SJSA1 (cell line): ENCODE data around the gene CLRN2. TPM values are rescaled to one million over a fixed set of nuclear protein-coding genes. Genes with fewer than 3 reads are reported as not detected.
A peak's percentile ranks its signal among the peaks of the same experiment; 100 is the strongest.

Source experiments
- DNase-seq, 2 experiments: peaks; one replicate each; pipeline ENCODE4 v3.0.0-alpha.2; 2015 to 2020; ENCODE audit warnings: low spot score in 2 of 2, low read depth in 1 of 2
- H3K27ac ChIP-seq: fragments of 250-450 bp; sonication (Bioruptor Pico); 2 replicates; pipeline ENCODE4 v1.5.1; 2020; ENCODE audit warnings: mild to moderate bottlenecking, moderate library complexity
- H3K27me3 ChIP-seq: fragments of 250-450 bp; sonication (Bioruptor Pico); replicated peaks from 2 replicates; pipeline ENCODE4 v1.5.1; 2020; ENCODE audit warnings: mild to moderate bottlenecking, moderate library complexity
- H3K36me3 ChIP-seq: fragments of 250-450 bp; sonication (Bioruptor Pico); 2 replicates; pipeline ENCODE4 v1.5.1; 2020; ENCODE audit warnings: mild to moderate bottlenecking
- H3K4me1 ChIP-seq: fragments of 250-450 bp; sonication (Bioruptor Pico); replicated peaks from 2 replicates; pipeline ENCODE4 v1.6.1; 2021; ENCODE audit warnings: mild to moderate bottlenecking
- H3K4me3 ChIP-seq: fragments of 250-450 bp; sonication (Bioruptor Pico); 2 replicates; pipeline ENCODE4 v1.5.1; 2020; ENCODE audit warnings: mild to moderate bottlenecking
- H3K9me3 ChIP-seq: fragments of 250-450 bp; sonication (Bioruptor Pico); replicated peaks from 2 replicates; pipeline ENCODE4 v1.5.1; 2020; ENCODE audit warnings: mild to moderate bottlenecking
- total RNA-seq: library from RNA; depleted of rRNA; stranded (reverse); fragments of >200 nt; shearing (Covaris generic); gene quantifications from 2 replicates; pipeline ENCODE4 v1.2.3, GENCODE V29; 2014; rRNA removed

The CLRN2 gene, protein sequence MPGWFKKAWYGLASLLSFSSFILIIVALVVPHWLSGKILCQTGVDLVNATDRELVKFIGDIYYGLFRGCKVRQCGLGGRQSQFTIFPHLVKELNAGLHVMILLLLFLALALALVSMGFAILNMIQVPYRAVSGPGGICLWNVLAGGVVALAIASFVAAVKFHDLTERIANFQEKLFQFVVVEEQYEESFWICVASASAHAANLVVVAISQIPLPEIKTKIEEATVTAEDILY
- not detected in 2 replicates for total RNA-seq

DNA sequence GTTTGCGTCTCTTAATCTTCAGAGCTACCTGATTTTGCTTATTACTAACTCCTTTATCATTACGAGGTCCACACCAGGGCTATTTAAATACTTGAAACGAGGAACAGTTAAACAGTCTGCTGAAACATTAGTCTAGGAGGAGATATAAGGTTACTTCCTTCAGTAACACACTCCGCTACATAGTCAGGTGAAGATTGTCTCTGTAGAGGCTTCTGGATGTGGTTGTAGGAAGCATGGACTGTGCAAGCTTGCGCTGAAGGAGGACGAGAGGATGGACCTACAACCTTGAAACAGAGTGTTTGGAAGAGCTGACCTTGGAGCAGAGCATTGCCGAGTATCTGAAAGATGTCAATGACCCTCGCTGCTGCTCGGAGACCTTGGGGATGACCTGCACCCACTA is at the start of gene CLRN2:
CLRN2 (plus strand) TSS at position 301 of the 400 bp plus-strand sequence. CDS start 102 bp downstream, outside the sequence.
- Histone ChIP-seq H3K27me3 (no peaks in the 10 kb centered on the region), H3K27ac (no peak within 1 kb of the TSS), H3K9me3 (no peaks in the 10 kb centered on the region), H3K36me3 (no peaks in the 10 kb centered on the region), H3K4me3 (no peak within 1 kb of the TSS), H3K4me1 (0 out of 2 replicates have a peak, but pooled peaks cover 3% of the 10 kb centered on the region)
- no peak for DNase-seq

DNA sequence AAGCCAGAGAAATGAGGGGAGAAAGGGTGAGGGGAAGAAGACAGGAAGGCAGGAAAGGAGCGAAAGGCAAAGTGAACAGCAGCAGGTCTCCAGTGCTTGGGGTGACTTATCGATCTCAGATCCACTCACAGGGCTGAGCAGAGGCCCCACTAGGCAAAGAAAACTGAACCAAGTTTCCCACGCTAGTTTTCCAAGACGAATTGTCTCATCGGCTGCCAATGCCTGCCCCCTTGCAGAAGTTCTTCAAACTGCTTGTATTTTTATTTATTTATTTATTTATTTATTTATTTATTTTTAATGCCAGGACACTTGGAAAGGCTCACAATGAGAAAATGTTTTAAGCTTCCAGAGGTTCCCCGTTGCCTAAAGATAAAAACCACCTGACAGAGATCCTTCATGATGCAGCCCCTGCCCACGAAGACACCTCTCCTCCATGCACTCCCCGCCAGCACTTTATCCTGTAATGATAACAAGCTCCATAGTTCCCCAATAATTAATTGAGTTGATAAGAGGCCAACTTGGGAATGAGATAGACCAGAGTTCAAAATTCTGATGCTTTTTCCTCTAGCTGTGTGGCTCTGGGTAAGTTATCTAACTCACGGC is 46.2 kb upstream of the CLRN2 start:
- Histone ChIP-seq H3K9me3 (no peaks in the 10 kb centered on the region; the same call in 1 of the 2 replicates), H3K4me1 (no peaks in the 10 kb centered on the region), H3K27ac (no peak overlapping the region), H3K27me3 (no peaks in the 10 kb centered on the region), H3K4me3 (no peak overlapping the region), H3K36me3 (no peaks in the 10 kb centered on the region)
- DNase-seq: peak in 1 of 2 experiments; percentile 60

DNA sequence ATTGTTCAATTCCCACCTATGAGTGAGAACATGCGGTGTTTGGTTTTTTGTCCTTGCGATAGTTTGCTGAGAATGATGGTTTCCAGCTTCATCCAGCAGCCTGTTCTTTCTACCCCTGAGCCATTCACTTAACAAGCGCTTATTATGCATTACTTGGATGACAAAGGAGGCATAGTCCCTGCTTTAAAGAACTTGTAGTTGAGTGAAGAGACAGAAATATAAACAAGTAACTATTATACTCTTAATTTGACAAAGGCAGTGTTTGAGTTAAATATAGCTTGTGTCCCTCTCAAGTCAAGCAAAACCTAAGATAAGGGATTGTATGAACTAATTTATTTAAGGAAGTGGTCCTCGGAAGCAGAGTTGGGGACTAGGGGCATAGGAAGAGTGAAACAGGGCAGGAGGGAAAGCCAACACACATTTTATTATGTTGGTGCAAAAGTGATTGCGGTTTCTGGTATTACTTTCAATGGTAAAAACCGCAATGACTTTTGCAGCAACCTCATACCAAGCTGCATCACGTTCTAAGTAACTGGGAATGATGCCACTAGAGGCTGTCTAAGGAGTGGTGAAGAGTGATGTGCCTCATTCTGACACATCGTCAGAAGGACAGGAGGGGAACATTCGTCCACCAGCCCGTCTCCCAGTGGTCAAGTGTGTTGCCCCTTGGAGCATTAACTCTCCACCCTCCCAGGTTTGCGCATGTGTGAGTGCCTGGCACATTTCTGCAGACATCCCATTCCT is 44.9 kb upstream of the CLRN2 start:
- no peak overlapping the region for H3K27ac ChIP-seq
- no peaks in the 10 kb centered on the region for H3K4me1 ChIP-seq
- H3K27me3 ChIP-seq: no peaks in the 10 kb centered on the region
- no peaks in the 10 kb centered on the region; the same call in 1 of the 2 replicates for H3K9me3 ChIP-seq
- H3K4me3 ChIP-seq: no peak overlapping the region
- no peaks in the 10 kb centered on the region for H3K36me3 ChIP-seq
- DNase-seq: no peak

DNA sequence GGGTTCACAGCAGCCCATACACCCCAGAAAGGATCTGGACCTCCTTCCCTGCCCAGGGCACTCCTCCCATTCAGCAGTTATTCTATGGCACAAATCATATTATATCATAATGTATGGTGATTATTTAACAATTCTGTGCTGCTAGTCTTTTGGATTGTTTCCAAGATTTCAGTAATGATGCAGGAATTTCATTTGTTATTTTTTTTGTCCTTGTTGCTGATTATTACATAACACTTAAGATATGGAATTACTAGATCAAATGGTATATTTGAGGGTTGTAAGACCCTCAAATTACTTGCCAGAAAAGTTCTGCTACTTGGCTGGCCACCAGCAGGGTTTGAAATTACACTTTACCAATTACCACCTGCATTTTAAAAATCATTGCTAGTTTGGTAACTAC is 39.5 kb upstream of the CLRN2 start:
- no peak overlapping the region for H3K27ac ChIP-seq
- H3K9me3 ChIP-seq: no peaks in the 10 kb centered on the region; the same call in 1 of the 2 replicates
- no peak overlapping the region for H3K4me3 ChIP-seq
- no peak for DNase-seq
- H3K27me3 ChIP-seq: no peaks in the 10 kb centered on the region
- no peaks in the 10 kb centered on the region for H3K4me1 ChIP-seq
- H3K36me3 ChIP-seq: no peaks in the 10 kb centered on the region

DNA sequence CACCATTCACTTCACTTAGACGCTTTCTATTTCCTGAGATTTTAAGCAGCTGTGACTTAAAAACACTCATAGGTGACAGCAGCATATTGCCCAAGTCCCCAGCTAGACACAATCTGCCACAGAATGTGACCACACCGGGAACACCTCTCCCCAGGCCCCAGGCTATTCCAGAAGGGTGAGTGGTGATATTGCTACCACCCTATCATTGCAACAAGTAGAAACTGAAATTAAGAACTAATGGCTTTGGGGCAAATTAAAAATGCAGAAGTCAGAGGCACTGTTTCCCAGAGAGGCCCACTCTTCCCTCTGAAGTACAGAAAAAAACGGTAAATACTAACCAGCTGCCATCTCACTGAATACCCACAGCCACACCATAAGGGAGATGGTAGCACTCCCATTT is 38.1 kb upstream of the CLRN2 start:
- no peak overlapping the region for H3K27ac ChIP-seq
- H3K27me3 ChIP-seq: no peaks in the 10 kb centered on the region
- no peak for DNase-seq
- no peaks in the 10 kb centered on the region for H3K36me3 ChIP-seq
- H3K9me3 ChIP-seq: no peaks in the 10 kb centered on the region; the same call in 1 of the 2 replicates
- no peaks in the 10 kb centered on the region for H3K4me1 ChIP-seq
- no peak overlapping the region for H3K4me3 ChIP-seq

DNA sequence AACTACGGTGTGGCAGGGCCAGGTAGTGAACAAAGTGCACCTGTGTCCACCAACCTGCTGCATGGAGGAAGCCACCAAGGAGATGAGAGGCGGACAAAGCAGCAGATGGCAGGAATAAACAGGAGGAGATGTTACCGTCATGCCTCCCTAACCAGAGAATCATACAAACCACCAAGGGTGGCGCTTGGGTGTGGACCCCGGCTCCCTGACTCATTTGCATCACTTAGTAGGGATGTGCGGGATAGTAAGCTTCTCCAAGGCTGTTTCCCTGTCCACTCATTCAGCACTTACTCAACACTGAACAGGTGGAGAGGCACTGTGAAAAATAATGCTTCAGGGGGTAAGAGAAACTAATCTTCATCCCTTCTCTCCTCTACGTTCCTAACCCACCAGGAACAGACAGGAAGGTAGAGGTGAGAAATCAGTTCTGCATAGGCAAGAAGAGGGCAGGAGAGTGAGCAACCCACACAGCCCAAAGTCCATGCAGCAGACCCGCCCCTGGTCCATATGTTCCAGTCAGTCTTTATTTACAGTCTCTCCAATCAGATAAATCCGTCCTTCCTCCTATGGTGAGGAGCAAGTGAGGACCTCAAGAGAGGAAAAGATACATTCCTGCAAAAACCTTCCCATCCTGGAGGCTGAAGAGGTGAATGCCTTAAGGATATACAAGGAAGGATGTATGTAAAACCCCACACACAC is 37.0 kb upstream of the CLRN2 start:
- no peak overlapping the region for H3K4me3 ChIP-seq
- H3K27ac ChIP-seq: no peak overlapping the region
- no peaks in the 10 kb centered on the region for H3K4me1 ChIP-seq
- DNase-seq: no peak
- H3K36me3 ChIP-seq: no peaks in the 10 kb centered on the region
- H3K9me3 ChIP-seq: no peaks in the 10 kb centered on the region
- no peaks in the 10 kb centered on the region for H3K27me3 ChIP-seq

DNA sequence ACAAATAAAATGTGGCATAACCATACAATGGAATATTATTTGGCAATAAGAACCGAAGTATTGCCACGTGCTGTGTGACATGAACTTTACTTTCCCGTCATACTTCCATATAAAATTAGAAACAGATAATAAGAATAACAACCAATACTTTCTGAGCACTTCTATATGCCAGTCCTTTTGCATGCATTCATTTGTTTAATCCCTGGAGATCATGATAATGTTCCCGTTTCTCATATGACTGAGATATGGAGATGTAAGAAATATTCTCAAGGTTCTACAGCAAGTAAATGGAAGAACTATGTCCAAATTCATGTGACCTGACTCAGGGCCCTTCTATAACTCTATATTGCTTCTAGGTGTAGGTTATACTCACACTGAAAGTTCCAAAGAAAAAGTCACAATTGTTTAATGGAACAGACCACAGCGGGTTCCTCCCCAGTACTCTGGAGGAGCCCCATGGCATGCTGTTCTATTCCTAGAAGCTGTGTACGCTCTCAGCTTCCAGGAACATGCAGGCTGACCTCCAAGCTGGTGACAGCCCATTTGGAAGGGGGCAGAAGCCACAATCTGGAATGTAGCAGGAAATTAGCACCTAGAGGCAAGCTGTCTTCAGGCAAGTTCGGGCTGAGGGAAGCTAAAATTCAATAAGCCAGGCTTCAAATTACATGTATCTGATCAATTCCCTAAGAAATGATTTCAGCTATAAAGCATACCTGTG is 34.6 kb upstream of the CLRN2 start:
- Histone ChIP-seq H3K4me1 (no peaks in the 10 kb centered on the region), H3K27ac (no peak overlapping the region), H3K36me3 (no peaks in the 10 kb centered on the region), H3K4me3 (no peak overlapping the region), H3K27me3 (no peaks in the 10 kb centered on the region), H3K9me3 (no peaks in the 10 kb centered on the region)
- DNase-seq: no peak

DNA sequence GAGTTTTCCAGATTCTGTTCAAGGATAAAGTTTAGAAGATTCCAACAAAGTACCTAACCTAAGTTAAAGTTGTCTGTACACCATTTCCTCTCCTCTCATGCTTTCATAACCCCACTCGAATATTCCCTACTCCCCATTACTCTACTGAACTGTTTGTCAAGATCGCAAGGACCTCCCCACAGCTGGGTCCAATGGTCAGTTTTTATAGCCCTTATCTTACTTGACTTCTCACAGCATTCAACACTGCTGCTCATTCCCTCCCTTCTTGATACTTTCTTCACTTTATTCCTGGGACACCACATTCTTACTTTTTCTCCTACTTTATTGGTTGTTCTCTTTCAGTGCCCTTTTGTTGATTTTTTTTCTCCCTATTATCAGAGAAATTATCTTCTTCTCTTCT is 34.0 kb upstream of the CLRN2 start:
- Histone ChIP-seq H3K27me3 (no peaks in the 10 kb centered on the region), H3K4me1 (no peaks in the 10 kb centered on the region), H3K27ac (no peak overlapping the region), H3K36me3 (no peaks in the 10 kb centered on the region), H3K9me3 (no peaks in the 10 kb centered on the region), H3K4me3 (no peak overlapping the region)
- no peak for DNase-seq

DNA sequence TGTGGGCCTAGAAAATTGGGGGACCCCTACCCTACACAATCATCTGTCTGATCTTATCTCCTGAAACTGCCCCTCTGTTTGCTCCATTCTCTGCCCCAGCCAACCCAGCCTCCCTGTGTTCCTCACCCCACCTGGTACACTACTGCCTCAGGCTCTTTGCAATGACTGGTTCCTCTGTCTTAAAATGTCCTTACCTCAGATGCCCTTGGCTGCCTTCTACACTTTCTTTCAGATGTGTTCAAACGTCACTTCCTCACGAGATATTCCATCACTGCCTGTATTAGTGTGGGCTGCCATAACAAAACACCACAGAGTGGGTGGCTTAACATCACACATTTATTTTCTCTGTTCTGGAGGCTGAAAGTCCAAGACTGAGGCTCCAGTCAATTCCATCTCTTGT is 32.2 kb upstream of the CLRN2 start:
- Histone ChIP-seq H3K27ac (no peak overlapping the region), H3K9me3 (no peaks in the 10 kb centered on the region), H3K4me1 (no peaks in the 10 kb centered on the region), H3K4me3 (no peak overlapping the region), H3K36me3 (no peaks in the 10 kb centered on the region), H3K27me3 (no peaks in the 10 kb centered on the region)
- no peak for DNase-seq

DNA sequence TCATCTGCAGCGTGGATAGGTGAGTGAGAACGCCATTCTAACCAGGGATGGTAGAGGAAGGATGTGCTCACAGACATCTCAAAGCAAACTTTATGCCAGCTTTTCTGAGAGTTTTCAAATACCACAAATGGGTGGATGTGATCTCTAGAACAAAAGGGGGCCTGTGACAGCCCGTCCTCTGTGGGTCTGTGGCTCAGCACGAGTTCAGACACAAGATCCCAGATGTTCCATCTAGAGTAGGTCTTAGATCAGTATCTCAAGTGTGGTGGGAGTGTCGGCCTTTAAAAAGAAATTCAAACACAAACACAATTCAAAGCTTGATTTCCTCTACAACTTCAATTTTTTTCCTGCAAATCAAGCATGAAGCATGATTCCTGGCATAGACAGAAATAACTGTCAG is 25.8 kb upstream of the CLRN2 start:
- H3K27ac ChIP-seq: no peak overlapping the region
- DNase-seq: no peak
- 0 out of 2 replicates have a peak, but pooled peaks cover 1% of the 10 kb centered on the region for H3K4me1 ChIP-seq
- H3K9me3 ChIP-seq: no peaks in the 10 kb centered on the region
- H3K36me3 ChIP-seq: no peaks in the 10 kb centered on the region
- H3K27me3 ChIP-seq: no peaks in the 10 kb centered on the region
- no peak overlapping the region for H3K4me3 ChIP-seq

DNA sequence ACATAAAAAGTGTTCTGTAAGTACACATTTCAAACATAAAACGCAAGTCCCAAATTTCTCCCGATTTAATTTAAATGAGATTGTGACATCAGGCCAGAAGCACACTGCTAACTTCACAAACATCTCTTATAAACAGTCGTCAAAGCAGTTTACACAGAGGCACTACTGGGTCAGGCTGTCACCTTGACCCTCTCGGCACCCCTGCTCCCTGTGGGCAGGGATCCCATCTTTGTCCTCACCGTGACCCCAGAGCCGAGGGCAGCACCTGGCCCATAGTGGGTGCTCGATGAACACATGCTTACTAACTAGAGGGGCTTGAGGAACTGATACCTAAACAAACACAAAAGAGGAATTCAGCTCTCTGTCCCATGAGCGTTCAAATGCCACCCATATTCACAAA is 25.2 kb upstream of the CLRN2 start:
- Histone ChIP-seq H3K27ac (no peak overlapping the region), H3K9me3 (no peaks in the 10 kb centered on the region), H3K4me3 (no peak overlapping the region), H3K4me1 (0 out of 2 replicates have a peak, but pooled peaks cover 4% of the 10 kb centered on the region), H3K27me3 (no peaks in the 10 kb centered on the region), H3K36me3 (no peaks in the 10 kb centered on the region)
- no peak for DNase-seq

DNA sequence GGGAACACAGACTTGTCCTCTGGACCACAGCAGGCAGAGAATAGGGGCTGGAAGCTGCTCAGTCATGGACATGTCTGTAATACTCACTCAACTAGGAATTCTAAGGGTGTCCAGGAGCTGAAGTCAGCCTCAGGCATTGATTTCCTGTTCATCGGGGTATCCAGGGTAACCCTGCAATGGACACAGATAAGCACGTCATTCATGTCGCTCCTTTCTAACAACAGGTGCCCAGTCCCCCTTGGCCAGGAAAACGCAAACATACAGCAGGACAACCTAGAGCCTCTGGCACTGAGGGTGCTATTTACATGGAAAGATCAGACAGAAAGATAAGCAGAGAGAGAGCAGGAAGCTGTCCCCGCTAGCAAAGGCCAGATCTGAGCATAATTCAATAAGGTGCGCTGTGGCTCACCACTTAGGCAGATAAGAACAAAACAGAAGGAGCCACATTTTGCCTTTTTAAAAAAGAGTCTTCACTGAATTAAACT is 24.3 kb upstream of the CLRN2 start:
- H3K9me3 ChIP-seq: no peaks in the 10 kb centered on the region
- no peak for DNase-seq
- H3K27ac ChIP-seq: no peak overlapping the region
- H3K27me3 ChIP-seq: no peaks in the 10 kb centered on the region
- H3K36me3 ChIP-seq: no peaks in the 10 kb centered on the region
- 0 out of 2 replicates have a peak, but pooled peaks cover 4% of the 10 kb centered on the region for H3K4me1 ChIP-seq
- H3K4me3 ChIP-seq: no peak overlapping the region

DNA sequence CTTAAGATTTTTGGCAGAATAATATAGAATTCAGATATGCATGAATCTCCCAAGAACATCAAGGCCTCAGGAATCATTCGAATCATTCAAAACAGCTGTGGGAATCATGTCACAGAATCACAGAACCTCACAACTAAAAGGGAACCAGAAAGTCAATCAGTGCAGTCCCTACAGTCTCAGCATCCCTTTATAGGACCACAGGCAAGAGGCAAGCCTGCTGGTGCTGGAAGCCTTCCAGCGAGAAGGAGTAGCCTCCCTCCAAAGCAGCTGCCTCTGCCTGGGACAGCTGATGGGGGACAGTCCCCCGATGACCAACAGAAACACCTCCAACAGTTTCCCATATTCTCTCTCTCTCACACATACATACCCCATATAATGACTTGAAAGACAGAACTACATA is 23.8 kb upstream of the CLRN2 start:
- no peak overlapping the region for H3K27ac ChIP-seq
- DNase-seq: no peak
- no peaks in the 10 kb centered on the region for H3K27me3 ChIP-seq
- no peaks in the 10 kb centered on the region for H3K36me3 ChIP-seq
- no peaks in the 10 kb centered on the region for H3K9me3 ChIP-seq
- H3K4me1 ChIP-seq: 0 out of 2 replicates have a peak, but pooled peaks cover 4% of the 10 kb centered on the region
- H3K4me3 ChIP-seq: no peak overlapping the region
